Esophagus squamous epithelium (tissue), 4 donors: ENCODE data around the gene RCL1.

ENCODE experiments used
- POLR2A ChIP-seq, 4 donors: fragments of 450-650 bp; IDR thresholded peaks; one replicate each; pipeline ENCODE4 v1.6.1; 2017; ENCODE audit warnings: antibody characterized with exemption in 4 of 4, mild to moderate bottlenecking in 4 of 4, moderate library complexity in 3 of 4
- TF ChIP-seq, protein P1 (sequence below), 6 experiments: fragments of 450-650 bp in 4 of 6; fragments of 200-600 bp in 2 of 6; sonication (generic) in 2 of 6; IDR thresholded peaks; one replicate each; pipeline ENCODE4 v1.5.1; 2016 to 2019; ENCODE audit warnings: antibody characterized with exemption in 6 of 6, mild to moderate bottlenecking in 4 of 6, moderate library complexity in 4 of 6

DNA sequence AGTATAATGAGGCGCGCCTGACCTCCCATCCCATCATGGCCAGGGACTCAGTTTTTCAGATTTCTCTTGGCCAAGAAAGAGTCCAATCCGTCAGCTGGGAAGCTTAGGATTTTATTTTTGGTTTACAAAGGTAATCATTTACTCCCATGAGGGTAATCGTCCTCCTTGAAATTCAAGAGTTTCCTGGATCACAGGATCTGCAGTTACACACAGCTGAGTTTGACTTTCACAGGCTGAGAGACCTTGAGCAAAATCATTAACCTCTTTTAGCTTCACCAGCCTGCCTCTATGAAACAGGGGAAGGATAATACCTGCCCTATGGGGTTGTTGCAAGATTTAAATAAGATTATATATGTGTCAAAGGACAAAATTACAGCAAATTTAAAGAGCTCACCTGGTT lies 36.3 kb upstream of the RCL1 start:
- TF ChIP-seq POLR2A (IDR thresholded peaks at IDR 0.05): no peak
- TF ChIP-seq, protein P1, sequence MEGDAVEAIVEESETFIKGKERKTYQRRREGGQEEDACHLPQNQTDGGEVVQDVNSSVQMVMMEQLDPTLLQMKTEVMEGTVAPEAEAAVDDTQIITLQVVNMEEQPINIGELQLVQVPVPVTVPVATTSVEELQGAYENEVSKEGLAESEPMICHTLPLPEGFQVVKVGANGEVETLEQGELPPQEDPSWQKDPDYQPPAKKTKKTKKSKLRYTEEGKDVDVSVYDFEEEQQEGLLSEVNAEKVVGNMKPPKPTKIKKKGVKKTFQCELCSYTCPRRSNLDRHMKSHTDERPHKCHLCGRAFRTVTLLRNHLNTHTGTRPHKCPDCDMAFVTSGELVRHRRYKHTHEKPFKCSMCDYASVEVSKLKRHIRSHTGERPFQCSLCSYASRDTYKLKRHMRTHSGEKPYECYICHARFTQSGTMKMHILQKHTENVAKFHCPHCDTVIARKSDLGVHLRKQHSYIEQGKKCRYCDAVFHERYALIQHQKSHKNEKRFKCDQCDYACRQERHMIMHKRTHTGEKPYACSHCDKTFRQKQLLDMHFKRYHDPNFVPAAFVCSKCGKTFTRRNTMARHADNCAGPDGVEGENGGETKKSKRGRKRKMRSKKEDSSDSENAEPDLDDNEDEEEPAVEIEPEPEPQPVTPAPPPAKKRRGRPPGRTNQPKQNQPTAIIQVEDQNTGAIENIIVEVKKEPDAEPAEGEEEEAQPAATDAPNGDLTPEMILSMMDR (IDR thresholded peaks at IDR 0.05): no peak
